ENCODE measurements around the gene MYL11.

MYL11 gene

DNA sequence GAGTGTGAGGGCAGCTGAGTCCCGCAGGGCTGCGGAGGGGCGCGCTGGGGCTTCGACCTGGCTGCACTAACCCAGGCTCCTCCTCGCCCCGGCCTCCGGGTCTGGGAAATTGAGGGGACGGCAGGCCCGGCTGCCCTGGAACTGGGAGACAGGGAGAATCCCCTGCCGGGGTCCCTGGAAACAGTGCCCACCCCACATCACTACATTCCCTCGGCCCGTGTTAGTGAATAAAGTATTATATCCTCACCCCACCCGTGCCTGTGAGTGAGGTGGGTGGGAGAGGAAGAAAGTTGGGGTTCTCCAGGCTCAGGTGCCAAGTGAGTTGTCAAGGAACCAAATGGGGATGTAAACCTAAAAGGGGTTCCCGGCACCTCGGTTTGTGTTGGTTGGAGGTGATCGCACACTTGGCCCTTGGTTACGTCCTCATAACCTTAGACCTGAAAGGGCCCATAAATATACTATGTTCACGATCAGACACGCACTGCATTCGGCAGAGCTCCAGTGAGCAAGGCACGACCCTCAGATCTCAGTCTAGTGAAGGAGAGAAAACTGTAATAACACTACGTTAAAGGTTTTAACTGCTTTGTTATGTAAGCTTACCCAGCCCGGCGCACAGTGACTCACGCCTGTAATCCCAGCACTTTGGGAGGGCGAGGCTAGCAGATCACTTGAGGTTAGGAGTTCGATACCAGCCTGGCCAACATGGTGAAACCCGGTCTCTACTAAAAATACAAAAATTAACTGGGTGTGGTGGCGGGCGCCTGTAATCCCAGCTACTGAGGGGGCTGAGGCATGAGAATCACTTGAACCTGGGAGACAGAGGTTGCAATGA is 44.0 kb downstream of the MYL11 start:
- DNase-seq (ENCODE audit: low read depth, low spot score), result no peak

DNA sequence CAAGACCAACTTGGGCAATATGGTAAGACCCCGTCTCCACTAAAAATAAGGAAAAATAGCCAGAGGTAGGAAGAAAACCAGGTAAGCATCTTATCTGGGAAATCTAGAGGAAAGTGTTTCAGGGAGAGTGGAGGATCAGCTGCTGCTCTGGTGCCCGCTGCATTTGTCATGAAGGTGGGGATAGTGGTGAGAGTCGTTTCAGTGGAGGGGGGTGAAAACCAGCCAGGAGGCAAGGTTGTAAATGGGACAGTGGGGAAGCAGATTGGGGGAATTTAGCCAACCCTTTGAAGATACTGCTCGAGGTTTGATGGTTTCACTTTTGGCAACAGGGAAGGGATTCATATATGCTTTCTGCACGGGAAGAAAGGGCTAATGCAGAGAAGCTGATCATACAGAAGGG is 46.4 kb downstream of the MYL11 start:
- no peak for DNase-seq (ENCODE audit: low read depth, low spot score)

Measured in astrocyte of the hippocampus (primary cell).